ENCODE measurements around the gene CES2.

The CES2 gene

GRCh38 chr16:66958857-66959703 is 23.8 kb downstream of the CES2 start:
- H3K27ac ChIP-seq (ENCODE audit: extremely low read depth, low read depth, low read length) = no peak overlapping the region
- no peak overlapping the region for H3K4me3 ChIP-seq (ENCODE audit: low read depth, low read length)
- TF ChIP-seq KLF9 (tag by site-specific recombination; IDR thresholded peaks at IDR 0.05; ENCODE audit: low read depth) (0 out of 2 replicates have a peak, but pooled peaks have one; percentile 15), ZFP41 (tag by site-specific recombination; IDR thresholded peaks at IDR 0.05; ENCODE audit: borderline replicate concordance) (no peak), ZNF366 (tag by site-specific recombination; conservative IDR thresholded peaks at IDR 0.05) (peak; percentile 94), PRDM1 (tag by site-specific recombination; IDR thresholded peaks at IDR 0.05) (peak; percentile 28; the same call in 1 of the 2 replicates)
- peaks cover 0 to 14% of the 10 kb centered on the region in 2 experiments; a peak in 1 of 3 replicates for H3K36me3 ChIP-seq (ENCODE audit: control insufficient read depth in 2 of 2, insufficient read depth in 1 of 2, low read length in 2 of 2)
- ChIA-PET CTCF (interaction anchor here (0.7 to 3.8 kb wide), 10 partner anchors 9 to 209 kb away, joined by 3 to 33 read pairs (median 6); no protein-coding TSS in a partner anchor), POLR2A (interaction anchor here (0.6 to 0.7 kb wide), 2 partner anchors 22 to 301 kb away, joined by 3 read pairs; no protein-coding TSS in a partner anchor)
- no peaks in the 10 kb centered on the region for H3K4me1 ChIP-seq (ENCODE audit: control insufficient read depth, insufficient read depth, low read length)
- H3K9me3 ChIP-seq (ENCODE audit: control insufficient read depth, insufficient read depth, low read depth, low read length) = no peaks in the 10 kb centered on the region

- POLR2A ChIA-PET = interaction anchor here (0.6 to 1.6 kb wide), 2 partner anchors 79 to 300 kb away, joined by 3 to 5 read pairs; partner anchors contain the start of gene PDP2
- no peak for TF ChIP-seq ZNF521 (tag by site-specific recombination; IDR thresholded peaks at IDR 0.05)
- H3K4me3 ChIP-seq (ENCODE audit: low read depth, low read length) = no peak overlapping the region
- peaks cover 0 to 20% of the 10 kb centered on the region in 2 experiments; a peak in 1 of 3 replicates for H3K36me3 ChIP-seq (ENCODE audit: control insufficient read depth in 2 of 2, insufficient read depth in 1 of 2, low read length in 2 of 2)
- H3K9me3 ChIP-seq (ENCODE audit: control insufficient read depth, insufficient read depth, low read depth, low read length) = no peaks in the 10 kb centered on the region
- CTCF ChIA-PET = interaction anchor here (1.2 to 3.8 kb wide), 11 partner anchors 11 to 229 kb away, joined by 4 to 33 read pairs (median 6); no protein-coding TSS in a partner anchor
- H3K27ac ChIP-seq (ENCODE audit: extremely low read depth, low read depth, low read length) = no peak overlapping the region
- no peaks in the 10 kb centered on the region for H3K4me1 ChIP-seq (ENCODE audit: control insufficient read depth, insufficient read depth, low read length)
Measured at GRCh38 chr16:66959704-66960161, 24.4 kb downstream of the CES2 start.

DNA sequence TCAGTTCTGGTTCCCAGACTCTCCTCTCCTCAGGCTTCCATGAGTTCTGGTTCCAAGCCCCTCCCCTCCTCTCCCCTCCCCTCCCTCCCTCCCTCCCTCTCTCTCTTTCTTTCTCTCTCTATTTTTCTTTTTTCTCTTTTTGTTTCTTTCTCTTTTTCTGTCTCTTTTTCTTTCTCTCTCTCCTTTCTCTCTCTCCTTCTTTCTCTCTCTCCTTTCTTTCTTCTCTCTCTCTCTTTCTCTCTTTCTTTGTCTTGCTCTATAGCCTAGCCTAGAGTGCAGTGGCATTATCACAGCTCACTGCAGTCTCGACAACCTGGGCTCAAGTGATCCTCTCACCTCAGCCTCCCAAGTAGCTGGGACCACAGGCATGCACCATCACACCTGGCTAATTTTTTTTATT is 25.0 kb downstream of the CES2 start:
- TF ChIP-seq KLF9 (tag by site-specific recombination; IDR thresholded peaks at IDR 0.05; ENCODE audit: low read depth) (no peak), ZNF596 (tag by site-specific recombination; IDR thresholded peaks at IDR 0.05) (peak; percentile 87), ZNF629 (tag by site-specific recombination; IDR thresholded peaks at IDR 0.05) (no peak), PRDM1 (tag by site-specific recombination; IDR thresholded peaks at IDR 0.05) (peak; percentile 80), SP7 (tag by site-specific recombination; IDR thresholded peaks at IDR 0.05) (no peak), ZNF366 (tag by site-specific recombination; conservative IDR thresholded peaks at IDR 0.05) (0 out of 2 replicates have a peak, but pooled peaks have one; percentile 13)
- Histone ChIP-seq H3K4me3 (ENCODE audit: low read depth, low read length) (no peak overlapping the region), H3K27ac (ENCODE audit: extremely low read depth, low read depth, low read length) (no peak overlapping the region), H3K4me1 (ENCODE audit: control insufficient read depth, insufficient read depth, low read length) (no peaks in the 10 kb centered on the region), H3K36me3 (ENCODE audit: control insufficient read depth in 2 of 2, insufficient read depth in 1 of 2, low read length in 2 of 2) (peaks cover 0 to 26% of the 10 kb centered on the region in 2 experiments; a peak in 1 of 3 replicates), H3K9me3 (ENCODE audit: control insufficient read depth, insufficient read depth, low read depth, low read length) (no peaks in the 10 kb centered on the region)
- ChIA-PET POLR2A (interaction anchor here (1.2 to 1.6 kb wide), 2 partner anchors 11 to 80 kb away, joined by 5 to 7 read pairs; partner anchors contain the start of gene PDP2), CTCF (interaction anchor here (0.7 to 3.8 kb wide), 24 partner anchors 10 to 265 kb away, joined by 3 to 33 read pairs (median 5); partner anchors contain the start of gene CES4A)

- no peak within 1 kb of the TSS; the same call in 1 of the 2 replicates for H3K27ac ChIP-seq (ENCODE audit: extremely low read depth, low read depth, low read length)
- H3K4me3 ChIP-seq (ENCODE audit: low read depth, low read length) = peak within 1 kb of the TSS; percentile 36
- peaks cover 0 to 32% of the 10 kb centered on the region in 2 experiments; a peak in 1 of 3 replicates for H3K36me3 ChIP-seq (ENCODE audit: control insufficient read depth in 2 of 2, insufficient read depth in 1 of 2, low read length in 2 of 2)
- ChIA-PET POLR2A (interaction anchor here (0.7 to 1.6 kb wide), 7 partner anchors 10 to 252 kb away, joined by 3 to 7 read pairs (median 4); partner anchors contain the start of gene PDP2), CTCF (interaction anchor here (0.6 to 3.8 kb wide), 34 partner anchors 9 to 1010 kb away, joined by 3 to 33 read pairs (median 5); partner anchors contain the start of genes CDH16, CES4A and CIAO2B)
- H3K4me1 ChIP-seq (ENCODE audit: control insufficient read depth, insufficient read depth, low read length) = no peaks in the 10 kb centered on the region
- no peaks in the 10 kb centered on the region for H3K9me3 ChIP-seq (ENCODE audit: control insufficient read depth, insufficient read depth, low read depth, low read length)
- TF ChIP-seq, protein P1, sequence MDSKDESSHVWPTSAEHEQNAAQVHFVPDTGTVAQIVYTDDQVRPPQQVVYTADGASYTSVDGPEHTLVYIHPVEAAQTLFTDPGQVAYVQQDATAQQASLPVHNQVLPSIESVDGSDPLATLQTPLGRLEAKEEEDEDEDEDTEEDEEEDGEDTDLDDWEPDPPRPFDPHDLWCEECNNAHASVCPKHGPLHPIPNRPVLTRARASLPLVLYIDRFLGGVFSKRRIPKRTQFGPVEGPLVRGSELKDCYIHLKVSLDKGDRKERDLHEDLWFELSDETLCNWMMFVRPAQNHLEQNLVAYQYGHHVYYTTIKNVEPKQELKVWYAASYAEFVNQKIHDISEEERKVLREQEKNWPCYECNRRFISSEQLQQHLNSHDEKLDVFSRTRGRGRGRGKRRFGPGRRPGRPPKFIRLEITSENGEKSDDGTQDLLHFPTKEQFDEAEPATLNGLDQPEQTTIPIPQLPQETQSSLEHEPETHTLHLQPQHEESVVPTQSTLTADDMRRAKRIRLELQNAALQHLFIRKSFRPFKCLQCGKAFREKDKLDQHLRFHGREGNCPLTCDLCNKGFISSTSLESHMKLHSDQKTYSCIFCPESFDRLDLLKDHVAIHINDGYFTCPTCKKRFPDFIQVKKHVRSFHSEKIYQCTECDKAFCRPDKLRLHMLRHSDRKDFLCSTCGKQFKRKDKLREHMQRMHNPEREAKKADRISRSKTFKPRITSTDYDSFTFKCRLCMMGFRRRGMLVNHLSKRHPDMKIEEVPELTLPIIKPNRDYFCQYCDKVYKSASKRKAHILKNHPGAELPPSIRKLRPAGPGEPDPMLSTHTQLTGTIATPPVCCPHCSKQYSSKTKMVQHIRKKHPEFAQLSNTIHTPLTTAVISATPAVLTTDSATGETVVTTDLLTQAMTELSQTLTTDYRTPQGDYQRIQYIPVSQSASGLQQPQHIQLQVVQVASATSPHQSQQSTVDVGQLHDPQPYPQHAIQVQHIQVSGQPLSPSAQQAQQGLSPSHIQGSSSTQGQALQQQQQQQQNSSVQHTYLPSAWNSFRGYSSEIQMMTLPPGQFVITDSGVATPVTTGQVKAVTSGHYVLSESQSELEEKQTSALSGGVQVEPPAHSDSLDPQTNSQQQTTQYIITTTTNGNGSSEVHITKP (tag by site-specific recombination; IDR thresholded peaks at IDR 0.05) = peak; percentile 34
- TF ChIP-seq TRIM28 (IDR thresholded peaks at IDR 0.05; ENCODE audit: borderline replicate concordance, low read length) (peak; percentile 58; the same call in 1 of the 2 replicates), ZNF660 (tag by site-specific recombination; IDR thresholded peaks at IDR 0.05) (peak; percentile 76), ZBTB49 (tag by site-specific recombination; IDR thresholded peaks at IDR 0.05; ENCODE audit: low read depth) (no peak), ZBTB48 (tag by site-specific recombination; IDR thresholded peaks at IDR 0.05) (peak; percentile 89), ZNF600 (tag by site-specific recombination; IDR thresholded peaks at IDR 0.05) (peak; percentile 74)
- TF ChIP-seq, protein P2, sequence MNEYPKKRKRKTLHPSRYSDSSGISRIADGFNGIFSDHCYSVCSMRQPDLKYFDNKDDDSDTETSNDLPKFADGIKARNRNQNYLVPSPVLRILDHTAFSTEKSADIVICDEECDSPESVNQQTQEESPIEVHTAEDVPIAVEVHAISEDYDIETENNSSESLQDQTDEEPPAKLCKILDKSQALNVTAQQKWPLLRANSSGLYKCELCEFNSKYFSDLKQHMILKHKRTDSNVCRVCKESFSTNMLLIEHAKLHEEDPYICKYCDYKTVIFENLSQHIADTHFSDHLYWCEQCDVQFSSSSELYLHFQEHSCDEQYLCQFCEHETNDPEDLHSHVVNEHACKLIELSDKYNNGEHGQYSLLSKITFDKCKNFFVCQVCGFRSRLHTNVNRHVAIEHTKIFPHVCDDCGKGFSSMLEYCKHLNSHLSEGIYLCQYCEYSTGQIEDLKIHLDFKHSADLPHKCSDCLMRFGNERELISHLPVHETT (tag by site-specific recombination; IDR thresholded peaks at IDR 0.05) = no peak
Measured at GRCh38 chr16:66961065-66961744, 25.9 kb downstream of the CES2 start, which contains the start of gene CES3. Gene CES3, plus strand, starts transcription at chr16:66961266. Its CDS starts 42 bp downstream, at chr16:66961308.

All from HEK293 (cell line).